ENCODE measurements around the gene PDLIM5.

PDLIM5 gene

GRCh38 chr4:94575652-94576051 is 123.9 kb downstream of the PDLIM5 start:
- no peak for TF ChIP-seq CTCF (IDR thresholded peaks at IDR 0.05)

- TF ChIP-seq CTCF (IDR thresholded peaks at IDR 0.05): no peak
These were observed 124.5 kb downstream of the PDLIM5 start for GRCh38 chr4:94576210-94576609.

DNA sequence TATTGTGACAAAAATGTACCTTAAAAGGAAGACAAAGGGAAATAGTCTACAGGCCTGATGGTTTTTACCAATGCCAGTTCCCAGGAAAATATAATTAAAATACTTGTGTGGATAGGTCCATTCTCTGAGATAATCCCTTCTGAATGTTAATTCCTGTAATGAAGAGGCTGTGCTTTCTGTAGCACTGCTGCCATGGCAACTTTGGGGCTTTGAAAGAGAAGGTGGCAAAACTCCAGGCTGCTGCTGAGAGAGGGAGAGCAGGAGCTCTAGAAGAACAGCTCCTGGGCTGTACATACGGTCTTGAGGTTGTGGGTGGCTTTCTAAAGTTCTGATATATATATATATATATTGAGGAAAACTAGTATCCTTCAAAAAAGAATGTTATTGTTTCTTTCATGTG is 125.4 kb downstream of the PDLIM5 start:
- no peak for TF ChIP-seq CTCF (IDR thresholded peaks at IDR 0.05)

DNA sequence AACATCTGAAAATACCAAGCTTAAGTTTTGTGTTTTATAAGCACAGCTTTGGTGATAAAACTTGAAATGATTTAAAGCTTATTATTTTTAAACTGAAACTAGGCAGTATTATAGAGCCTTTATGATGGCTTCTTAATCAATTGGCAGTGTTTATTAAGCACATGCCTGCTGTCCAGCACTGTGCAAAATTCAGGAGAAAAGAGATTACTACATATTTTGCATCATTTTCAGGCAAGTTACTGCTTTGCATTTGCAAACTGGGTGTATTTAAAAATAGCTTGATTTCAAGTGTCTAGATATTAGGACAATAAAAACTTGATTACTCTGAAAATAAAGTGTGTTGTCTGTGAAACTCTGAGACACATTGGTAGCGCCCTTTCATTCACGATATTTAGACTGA is 126.5 kb downstream of the PDLIM5 start:
- no peak for TF ChIP-seq CTCF (IDR thresholded peaks at IDR 0.05)

DNA sequence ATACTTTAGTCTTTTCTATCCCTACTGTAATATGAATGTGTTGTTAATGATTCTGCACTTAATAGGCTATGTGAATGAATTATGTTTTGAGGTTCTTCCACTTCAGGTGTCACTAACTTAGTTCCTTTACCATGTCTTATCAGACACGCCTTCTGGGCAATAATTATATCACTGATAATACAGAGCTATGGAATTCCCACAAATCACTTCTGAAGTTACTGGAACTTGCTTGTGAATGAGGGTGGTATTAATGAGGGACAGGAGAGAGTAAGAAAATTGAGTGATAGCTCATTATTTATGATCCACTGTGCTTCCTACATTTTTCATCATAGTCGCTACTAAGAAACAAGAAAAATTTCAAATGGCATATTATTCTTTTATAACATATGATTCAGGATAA is 130.0 kb downstream of the PDLIM5 start:
- no peak for TF ChIP-seq CTCF (IDR thresholded peaks at IDR 0.05)

GRCh38 chr4:94582517-94582916 is 130.8 kb downstream of the PDLIM5 start:
- no peak for TF ChIP-seq CTCF (IDR thresholded peaks at IDR 0.05)

DNA sequence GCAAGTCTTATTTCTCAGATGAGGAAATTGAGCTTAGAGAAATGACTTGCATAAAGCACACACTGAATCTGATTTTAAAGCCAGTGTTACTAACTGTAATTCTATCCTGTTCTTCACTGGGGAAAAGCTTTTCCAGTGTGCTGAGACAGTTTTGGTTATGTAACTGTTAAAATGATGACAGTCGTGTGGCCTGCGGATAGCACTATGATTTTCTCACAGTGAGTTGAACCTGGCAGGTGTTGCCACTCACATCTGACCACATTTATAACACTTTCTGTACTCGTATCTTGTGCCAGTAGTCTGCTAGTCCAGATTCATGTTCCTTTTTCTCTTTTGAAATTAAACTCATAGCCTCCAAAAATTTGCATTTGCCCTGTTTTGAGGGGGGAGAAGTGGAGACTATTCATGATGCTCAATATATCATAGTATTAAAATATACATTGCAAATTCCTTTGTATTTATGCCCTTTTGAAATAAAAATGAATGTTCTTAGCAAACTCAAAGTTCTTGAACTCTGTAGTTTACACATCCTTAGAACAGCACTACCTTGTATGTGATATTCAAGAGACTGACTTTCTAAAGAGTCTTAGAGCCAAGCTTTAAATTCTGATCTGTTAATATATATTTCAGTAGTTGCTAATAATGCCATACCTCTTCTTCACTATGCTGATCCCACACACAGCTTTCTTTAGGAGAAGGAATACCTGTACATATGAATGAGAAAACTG is 132.3 kb downstream of the PDLIM5 start:
- no peak for TF ChIP-seq CTCF (IDR thresholded peaks at IDR 0.05)
